AG09319 (cell line): ENCODE measurements around the gene FUBP3.

Experiments
- DNase-seq: peaks from one replicate; pipeline ENCODE4 v3.0.0-alpha.2; 2010; ENCODE audit warnings: low read depth; ENCODE audit errors: extremely low read depth
- TF ChIP-seq, protein P1 (sequence below): IDR thresholded peaks from 2 replicates; pipeline ENCODE4 v1.5.1; 2011; ENCODE audit warnings: low read depth, mild to moderate bottlenecking, inconsistent platforms, low read length, moderate library complexity

FUBP3 gene

DNA sequence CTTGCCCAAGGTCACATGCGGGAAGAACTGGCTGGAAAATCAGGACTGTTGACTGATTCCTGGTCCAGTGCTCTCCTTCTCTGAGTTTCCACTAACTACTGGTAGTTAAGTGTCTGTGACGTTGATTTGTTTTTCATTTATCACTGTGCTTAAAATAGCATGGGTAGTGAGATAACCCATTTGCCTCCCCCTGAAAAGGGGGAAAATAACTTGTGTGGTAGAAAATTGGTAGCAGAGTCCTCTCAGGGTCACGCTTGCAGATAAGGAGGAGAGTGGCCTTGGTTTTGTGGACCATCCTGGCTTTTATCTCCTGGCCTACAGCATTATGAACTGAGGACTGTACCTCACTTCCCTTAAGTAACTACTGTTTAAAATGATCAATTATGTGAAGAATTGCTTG lies 10.9 kb downstream of the FUBP3 start:
- no peak for DNase-seq
- TF ChIP-seq, protein P1, sequence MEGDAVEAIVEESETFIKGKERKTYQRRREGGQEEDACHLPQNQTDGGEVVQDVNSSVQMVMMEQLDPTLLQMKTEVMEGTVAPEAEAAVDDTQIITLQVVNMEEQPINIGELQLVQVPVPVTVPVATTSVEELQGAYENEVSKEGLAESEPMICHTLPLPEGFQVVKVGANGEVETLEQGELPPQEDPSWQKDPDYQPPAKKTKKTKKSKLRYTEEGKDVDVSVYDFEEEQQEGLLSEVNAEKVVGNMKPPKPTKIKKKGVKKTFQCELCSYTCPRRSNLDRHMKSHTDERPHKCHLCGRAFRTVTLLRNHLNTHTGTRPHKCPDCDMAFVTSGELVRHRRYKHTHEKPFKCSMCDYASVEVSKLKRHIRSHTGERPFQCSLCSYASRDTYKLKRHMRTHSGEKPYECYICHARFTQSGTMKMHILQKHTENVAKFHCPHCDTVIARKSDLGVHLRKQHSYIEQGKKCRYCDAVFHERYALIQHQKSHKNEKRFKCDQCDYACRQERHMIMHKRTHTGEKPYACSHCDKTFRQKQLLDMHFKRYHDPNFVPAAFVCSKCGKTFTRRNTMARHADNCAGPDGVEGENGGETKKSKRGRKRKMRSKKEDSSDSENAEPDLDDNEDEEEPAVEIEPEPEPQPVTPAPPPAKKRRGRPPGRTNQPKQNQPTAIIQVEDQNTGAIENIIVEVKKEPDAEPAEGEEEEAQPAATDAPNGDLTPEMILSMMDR = no peak

DNA sequence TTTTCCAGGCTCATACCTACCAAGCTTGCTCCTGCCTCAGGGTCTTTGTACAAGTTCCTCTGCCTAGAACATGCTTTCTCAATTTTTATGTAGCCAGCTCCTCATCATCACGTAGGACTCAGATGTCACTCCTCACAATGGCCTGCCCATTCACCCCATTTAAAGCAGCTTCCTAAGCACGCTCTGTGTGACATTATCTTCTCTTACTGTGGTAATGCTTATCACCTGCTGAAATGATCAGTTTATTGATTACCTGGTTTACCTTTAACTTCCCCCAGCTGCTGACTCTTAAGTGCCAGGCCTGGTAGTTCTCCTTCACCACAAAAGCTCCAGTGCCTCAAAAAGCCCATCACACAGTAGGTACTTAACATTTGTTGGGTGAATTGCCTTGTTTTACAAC lies 13.6 kb downstream of the FUBP3 start:
- TF ChIP-seq, protein P1 = no peak
- no peak for DNase-seq

DNA sequence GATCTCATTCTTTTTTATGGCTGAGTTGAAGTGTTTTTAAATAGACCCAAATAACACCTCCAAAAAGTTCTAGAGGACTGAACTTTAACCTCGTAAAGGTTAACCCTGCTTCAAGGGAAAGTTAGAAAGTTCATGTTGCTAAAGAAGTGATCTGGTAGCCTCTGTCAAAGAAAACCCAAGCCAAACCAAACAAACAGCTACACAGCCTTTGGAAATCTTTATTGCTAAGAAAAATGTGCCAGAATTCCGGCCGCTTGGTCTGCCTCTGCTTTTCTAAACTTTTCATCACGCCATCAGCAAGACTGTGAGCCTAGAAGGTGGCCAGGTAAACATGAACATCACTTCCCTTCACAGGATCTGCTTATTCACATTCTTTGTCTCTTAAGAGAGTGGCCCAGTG lies 17.9 kb downstream of the FUBP3 start:
- TF ChIP-seq, protein P1 = no peak
- no peak for DNase-seq

DNA sequence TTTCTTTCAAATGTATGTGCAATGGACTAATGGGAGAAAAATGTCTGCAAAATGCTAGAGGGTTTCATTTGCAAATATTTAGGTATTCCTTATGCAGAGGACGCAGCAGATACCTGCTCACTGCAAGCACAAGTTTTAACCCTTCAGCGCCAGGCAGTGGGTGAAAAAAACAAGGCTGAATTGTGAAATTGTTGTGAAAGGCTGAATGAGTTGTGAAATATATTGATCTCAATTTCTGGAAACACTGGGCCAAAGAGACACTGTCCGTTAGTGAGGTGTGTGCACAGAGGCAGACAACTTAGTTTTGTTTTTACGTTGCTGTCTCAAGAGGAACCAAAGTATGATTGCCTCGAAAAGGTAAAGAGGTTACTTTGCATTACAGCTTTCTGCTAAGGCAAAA lies 18.8 kb downstream of the FUBP3 start:
- no peak for DNase-seq
- TF ChIP-seq, protein P1 = no peak

DNA sequence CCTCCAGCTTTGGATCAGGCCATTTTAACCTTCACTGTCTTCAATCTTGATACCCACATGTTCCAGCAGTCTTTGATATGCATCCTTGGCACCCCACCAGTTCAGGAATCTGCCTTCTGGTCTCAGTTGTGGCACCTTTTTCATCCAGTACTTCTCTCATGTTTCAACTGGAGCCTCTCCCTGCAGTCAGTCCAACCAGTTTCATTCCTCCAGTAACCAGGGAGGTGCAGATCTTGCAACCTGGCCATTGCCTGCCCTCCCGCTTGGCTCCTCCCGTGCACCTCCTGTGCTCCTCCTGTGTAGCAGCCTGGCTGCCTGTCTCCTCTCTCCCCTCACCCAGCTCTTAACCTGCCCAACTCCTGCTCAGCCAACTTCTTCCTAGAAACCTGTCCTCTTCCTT lies 20.2 kb downstream of the FUBP3 start:
- TF ChIP-seq, protein P1 = no peak
- DNase-seq = no peak

DNA sequence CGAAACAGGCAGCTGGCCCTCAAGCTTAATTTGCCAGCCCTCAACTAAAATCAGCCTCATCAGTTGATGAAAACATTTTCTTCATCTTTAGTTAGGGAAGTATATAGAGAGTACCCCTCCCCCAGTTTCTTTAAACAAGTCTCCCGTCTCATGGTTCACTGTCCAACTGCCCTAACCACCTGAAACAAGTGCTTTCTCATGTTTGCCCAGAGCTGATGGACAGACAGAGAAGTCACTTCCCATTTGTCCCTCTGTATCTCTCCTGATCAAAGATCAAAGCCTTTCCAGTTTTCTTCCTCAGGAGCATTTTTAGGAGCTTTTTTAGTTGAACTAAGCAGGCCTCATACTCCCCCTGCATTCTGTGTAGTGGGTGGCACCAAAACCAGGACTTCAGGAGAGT lies 21.7 kb downstream of the FUBP3 start:
- TF ChIP-seq, protein P1 = no peak
- DNase-seq = no peak

DNA sequence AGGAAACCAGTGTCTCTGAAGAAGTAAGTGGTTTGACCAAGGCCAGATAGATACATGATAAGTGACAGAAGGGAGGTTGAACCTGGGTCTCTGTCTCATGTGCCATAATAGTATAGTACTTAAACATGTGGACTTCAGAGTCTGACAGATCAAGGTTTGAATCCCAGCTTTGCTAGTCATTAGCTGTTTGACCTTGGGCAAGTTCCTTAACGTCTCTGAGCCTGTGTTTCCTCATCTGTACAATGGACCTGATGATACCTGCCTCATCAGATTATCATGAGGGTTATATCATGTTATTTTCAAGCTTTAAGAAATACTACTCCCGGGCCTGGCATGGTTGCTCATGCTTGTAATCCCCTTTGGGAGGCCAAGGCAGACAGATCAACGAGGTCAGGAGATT lies 24.9 kb downstream of the FUBP3 start:
- TF ChIP-seq, protein P1 = no peak
- DNase-seq = no peak
